ENCODE results near the gene SCARF2.
"Not testable (repeated sequence)": the region's sequence is repeated elsewhere in the genome, so short reads cannot be mapped to it uniquely, and the experiment has no call there.

The SCARF2 gene

GRCh38 chr22:20427104-20427944, 10.3 kb downstream of the SCARF2 start:
- DNase-seq = no peak

DNA sequence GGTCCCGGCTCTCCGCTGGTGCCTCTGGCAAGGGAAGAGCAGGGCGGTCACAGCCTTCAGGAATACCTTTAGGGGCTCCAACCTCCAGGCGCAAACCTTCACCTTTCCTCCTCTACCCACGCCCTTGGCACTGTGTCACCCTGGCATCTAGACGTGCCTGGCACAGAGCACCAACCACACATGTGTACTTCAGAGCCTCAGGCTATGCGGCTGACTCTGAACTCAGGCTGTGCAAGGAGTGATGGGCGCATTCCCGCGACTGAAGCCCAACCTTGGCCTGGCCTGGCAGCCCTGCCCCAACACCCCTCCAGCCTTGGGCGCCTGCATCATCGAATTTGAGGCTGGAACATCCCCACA, 11.4 kb downstream of the SCARF2 start:
- no peak for DNase-seq

DNA sequence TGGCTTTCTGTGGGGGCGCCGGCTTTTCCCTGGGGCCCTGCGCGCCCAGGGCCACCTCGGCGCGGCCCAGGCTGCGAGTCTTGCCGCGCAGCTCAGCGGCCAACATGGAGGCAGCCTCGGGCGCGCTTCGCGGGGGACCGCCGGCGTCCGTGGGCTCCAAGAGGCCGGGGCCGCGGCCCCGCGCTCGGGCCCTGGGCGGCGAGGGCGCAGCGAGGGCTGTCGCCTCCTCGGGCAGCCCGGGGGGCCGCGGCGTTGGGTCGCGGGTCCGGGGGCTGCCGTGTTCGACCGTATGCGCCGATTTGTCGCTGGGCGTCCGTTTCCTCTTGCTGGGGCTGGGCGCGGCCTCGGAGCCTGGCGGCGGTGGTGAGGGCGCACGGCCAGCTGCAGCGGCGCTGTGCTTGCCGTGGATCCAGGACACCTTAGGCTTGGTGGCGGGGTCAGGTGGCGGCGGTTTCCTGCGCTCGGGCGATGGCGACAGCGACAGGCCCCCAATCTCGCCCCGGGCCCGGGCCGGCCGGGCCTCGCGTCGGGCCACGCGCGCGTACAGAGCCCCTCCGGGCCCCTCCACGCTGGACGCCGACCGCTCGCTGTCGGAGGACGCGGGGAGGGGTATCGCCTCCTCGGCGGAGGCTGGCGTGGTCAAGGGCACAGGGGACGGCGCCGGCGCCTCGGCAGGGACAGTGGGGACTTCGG, 11.9 kb downstream of the SCARF2 start:
- no peak for DNase-seq

DNA sequence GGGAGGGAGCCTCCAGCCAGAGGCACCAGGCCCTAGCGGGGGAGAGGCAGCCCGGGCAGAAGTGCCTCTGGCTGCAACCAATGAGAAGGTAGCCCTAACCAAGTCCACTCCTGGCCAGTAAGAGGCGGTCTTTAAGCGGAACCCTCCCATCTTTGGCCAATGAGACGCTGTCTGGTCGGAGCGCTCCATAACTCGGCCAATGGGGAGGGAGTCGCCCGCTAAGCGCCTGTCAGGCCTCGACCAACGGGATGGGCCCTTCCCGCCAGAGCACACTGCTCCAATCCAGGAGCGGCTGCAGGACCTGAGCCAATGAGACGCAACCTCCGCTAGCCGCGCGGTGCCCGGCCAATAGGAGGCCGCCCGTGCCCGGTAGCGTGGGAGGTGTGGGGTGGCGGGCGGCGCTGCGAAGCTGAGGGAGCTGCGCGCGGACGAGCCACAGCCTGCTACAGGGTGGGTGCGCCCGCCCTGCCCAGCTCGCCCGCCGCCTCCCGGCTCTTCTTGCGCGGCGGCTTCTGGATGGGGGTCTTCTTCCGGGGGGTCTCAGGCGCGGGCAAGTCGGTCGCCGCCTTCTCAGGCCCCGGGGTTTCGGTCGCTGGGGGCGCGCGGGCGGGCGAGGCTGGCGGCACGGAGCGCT, 12.6 kb downstream of the SCARF2 start:
- DNase-seq = no peak

GRCh38 chr22:20424568-20424931, 13.1 kb downstream of the SCARF2 start:
- DNase-seq = no peak

GRCh38 chr22:20423906-20424551, 13.6 kb downstream of the SCARF2 start:
- DNase-seq = no peak

GRCh38 chr22:20423008-20423905, 14.4 kb downstream of the SCARF2 start:
- no peak for DNase-seq

- DNase-seq = peak; percentile 25
Measured at GRCh38 chr22:20422271-20423007, 15.2 kb downstream of the SCARF2 start.

- DNase-seq = peak; percentile 8
Measured at GRCh38 chr22:20421507-20421874, 16.1 kb downstream of the SCARF2 start.

DNA sequence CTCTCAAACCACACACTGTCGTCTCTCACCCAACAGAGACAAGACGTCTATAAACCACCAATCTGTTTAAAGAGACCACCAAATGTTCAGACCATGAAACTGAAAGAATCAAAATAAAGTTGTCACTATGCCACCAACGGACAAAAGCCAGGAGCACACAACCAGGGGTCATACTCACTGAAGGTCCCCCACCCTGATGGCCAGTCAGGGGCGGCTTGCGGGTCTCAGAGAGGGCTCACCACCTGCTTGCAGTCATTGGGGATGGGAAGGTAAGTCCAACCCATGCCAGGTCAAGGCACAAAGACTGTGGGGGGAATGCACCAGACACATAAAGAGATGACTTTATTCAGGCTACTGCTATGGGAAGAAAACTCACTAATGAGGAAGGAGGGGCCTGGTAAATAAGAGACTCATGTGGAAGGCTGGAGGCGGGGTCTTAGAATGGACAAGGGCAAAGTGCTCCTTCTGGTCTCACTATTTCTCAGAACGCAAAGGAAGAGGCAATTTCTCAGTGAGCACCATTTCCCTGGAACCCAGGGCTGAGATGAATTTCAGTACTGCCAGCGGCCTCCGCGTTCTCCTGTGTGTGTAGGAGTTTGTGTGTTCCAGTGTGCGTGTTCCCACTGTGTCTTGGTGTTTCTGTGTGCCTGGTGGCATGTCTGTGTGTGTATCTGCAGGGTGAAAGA, 17.3 kb downstream of the SCARF2 start:
- DNase-seq = no peak

DNA sequence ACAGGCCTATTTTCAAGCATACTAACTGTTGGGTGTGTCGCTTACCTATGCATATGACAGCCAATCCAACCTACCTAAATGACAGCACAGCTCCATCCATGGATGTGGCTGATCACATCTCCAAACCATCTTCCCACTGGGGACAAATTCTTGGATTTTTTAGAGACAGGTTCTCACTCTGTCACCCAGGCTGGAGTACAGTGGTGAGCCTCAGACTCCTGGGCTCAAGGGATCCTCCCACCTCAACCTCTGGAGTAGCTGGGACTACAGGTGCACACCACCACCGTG, 18.0 kb downstream of the SCARF2 start:
- no peak for DNase-seq

DNA sequence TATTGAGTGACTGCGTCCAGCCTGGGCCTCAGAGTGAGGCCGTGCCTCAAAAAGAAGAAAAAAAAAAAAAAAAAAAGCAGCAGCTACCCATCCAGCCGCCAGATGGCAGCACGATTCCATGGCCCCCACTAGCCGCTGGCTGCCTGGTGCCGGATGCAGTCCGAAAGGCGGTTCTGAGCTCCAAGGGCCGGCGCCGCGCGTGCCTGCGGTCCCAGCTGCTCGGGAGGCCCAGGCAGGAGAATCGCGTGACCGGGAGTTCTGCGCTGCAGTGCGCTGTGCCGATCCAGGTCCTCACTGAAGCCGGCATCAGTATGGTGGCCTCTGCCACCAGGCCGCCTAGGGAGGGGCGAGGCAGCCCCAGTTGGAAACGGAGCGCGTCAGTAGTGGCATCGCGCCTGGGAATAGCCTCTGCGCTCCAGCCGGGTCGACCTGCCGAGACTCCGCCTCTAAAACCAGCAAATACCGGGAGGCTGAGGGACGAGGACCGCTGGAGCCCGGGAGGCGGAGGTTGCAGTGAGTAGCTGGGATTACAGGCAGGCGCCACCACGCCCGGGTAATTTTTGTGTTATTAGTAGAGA, 19.3 kb downstream of the SCARF2 start:
- peak; percentile 78 for DNase-seq

GRCh38 chr22:20415699-20416098, 21.9 kb downstream of the SCARF2 start:
- DNase-seq = not testable (repeated sequence)

DNA sequence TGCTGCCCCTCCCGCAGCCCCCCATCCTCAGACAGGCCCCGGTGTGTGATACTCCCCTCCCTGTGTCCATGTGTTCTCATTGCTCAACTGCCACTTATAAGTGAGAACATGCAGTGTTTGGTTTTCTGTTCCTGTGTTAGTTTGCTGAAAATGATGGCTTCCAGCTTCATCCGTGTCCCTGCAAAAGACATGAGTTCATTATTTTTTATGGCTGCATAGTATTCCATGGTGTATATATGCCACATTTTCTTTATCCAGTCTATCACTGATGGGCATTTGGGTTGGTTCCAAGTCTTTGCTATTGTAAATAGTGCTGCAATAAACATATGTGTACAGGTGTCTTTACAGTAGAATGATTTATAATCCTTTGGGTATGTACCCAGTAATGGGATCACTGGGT, 22.4 kb downstream of the SCARF2 start:
- DNase-seq = not testable (repeated sequence)

DNA sequence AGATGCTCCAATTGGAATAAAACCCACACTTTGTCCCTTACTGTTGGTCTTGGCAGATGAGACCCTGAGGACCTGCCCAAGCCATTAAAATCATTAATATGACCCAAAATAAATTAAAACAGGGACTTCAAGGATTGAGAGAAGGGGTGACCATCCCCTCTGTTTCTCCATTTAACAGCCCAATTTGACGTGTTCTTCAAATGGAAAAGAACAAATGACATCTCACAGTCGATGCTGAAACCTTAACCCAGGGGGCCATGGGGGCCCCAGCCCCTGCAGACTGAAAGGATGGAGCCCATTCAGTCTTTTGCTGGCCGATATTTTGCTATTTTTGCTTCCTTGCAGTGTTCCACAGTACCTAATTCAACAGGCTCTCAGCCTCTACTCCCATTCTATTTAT, 23.2 kb downstream of the SCARF2 start:
- no peak for DNase-seq

- DNase-seq = no peak
Measured at GRCh38 chr22:20414059-20414440, 23.6 kb downstream of the SCARF2 start.

GRCh38 chr22:20413217-20414058, 24.2 kb downstream of the SCARF2 start:
- DNase-seq = no peak

- DNase-seq = no peak
Measured at GRCh38 chr22:20412474-20413216, 25.0 kb downstream of the SCARF2 start.

GRCh38 chr22:20409385-20409784, 28.2 kb downstream of the SCARF2 start:
- not testable (repeated sequence) for DNase-seq

Measured in activated CD4-positive, CD25-positive, alpha-beta regulatory T cell treated with anti-CD3 and anti-CD28 coated beads, Interleukin-2, amount 50 U/mL, for 72 hours (primary cell).